SK-MEL-5 (cell line): ENCODE data around the gene PTOV1. TPM values are rescaled to one million over a fixed set of nuclear protein-coding genes. Genes with fewer than 3 reads are reported as not detected.
"Not testable (repeated sequence)": the region's sequence is repeated elsewhere in the genome, so short reads cannot be mapped to it uniquely, and the experiment has no call there.

Experiments
- DNase-seq: peaks from one replicate; pipeline ENCODE4 v3.0.0-alpha.2; 2016; ENCODE audit warnings: low read depth, low spot score
- in situ Hi-C: cut with HindIII; loops from 2 replicates; pipeline ENCODE4 v1.10.0; 2016; ENCODE audit warnings: low sequenced_read_pairs, high pct_unique_total_duplicates, low pct_unique_long_range_greater_than_20kb
- total RNA-seq: library from RNA; depleted of rRNA; stranded (reverse); fragments of >200 nt; shearing (Covaris generic); gene quantifications from 2 replicates; pipeline ENCODE4 v1.2.3, GENCODE V29; 2014

Gene PTOV1
- total RNA-seq, 1 experiment from 2014 or later = 45.9 TPM

- in situ Hi-C loops = no loop called here
- DNase-seq = peak; percentile 98
These were observed 37.7 kb upstream of the PTOV1 start, which contains the start of gene FUZ for GRCh38 chr19:49812997-49813861. Gene FUZ, minus strand, starts transcription at chr19:49813292. Its CDS starts 186 bp downstream, at chr19:49813106.

- in situ Hi-C loops = no loop called here
These were observed 36.9 kb upstream of the PTOV1 start for GRCh38 chr19:49814010-49814409.

DNA sequence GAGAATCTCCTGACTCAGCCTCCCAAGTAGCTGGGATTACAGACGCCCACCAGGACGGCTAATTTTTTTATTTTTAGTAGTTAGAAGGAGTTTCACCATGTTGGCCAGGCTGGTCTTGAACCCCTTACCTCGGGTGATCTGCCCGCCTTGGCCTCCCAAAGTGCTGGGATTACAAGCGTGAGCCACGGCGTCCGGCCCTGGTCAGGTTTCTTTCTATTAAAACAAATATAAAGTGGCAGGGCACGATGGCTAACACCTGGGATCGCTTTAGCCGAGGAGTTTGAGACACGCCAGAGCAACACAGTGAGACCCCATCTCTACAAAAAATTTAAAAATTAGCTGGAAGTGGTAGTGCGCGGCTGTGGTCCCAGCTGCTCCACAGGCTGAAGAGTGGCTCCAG is 34.4 kb upstream of the PTOV1 start:
- in situ Hi-C loops = no loop called here
- DNase-seq = no peak

More at GRCh38 chr19:49814010-49814409, 36.9 kb upstream of the PTOV1 start:
- no peak for DNase-seq

DNA sequence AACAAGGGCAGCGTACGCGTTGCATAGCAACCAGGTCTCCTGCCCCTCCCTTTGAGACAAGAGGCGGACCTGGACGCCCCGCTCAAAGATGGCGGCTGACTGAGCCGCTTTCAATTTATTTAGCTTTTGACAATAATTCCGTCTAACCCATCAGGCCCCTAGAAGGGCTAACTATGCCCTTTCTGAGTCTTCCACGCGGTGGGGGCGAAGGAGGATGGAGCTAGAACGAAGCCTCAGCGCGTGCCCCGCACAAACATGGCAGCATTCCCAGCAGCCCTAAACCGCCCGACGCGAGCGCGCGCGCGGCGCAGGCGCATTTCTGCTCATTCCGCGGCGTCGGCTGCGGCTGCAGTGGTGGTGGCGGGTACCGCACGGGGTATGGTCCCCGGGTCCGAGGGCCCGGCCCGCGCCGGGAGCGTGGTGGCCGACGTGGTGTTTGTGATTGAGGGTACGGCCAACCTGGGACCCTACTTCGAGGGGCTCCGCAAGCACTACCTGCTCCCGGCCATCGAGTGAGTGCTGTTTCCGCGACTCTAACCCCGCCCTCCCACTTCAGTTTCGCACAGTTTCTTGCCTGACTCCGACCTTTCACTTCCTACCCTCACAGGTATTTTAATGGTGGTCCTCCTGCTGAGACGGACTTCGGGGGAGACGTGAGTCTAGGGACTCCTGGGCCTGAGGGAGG is 32.9 kb upstream of the PTOV1 start, which contains the start of gene MED25:
MED25 (plus strand) TSS at position 326 of the 685 bp plus-strand sequence; CDS start at position 379, 53 bp downstream.
- peak; percentile 82 for DNase-seq
- in situ Hi-C loops = no loop called here

- in situ Hi-C loops = no loop called here
- no peak for DNase-seq
These were observed 32.1 kb upstream of the PTOV1 start for GRCh38 chr19:49818649-49819370.

DNA sequence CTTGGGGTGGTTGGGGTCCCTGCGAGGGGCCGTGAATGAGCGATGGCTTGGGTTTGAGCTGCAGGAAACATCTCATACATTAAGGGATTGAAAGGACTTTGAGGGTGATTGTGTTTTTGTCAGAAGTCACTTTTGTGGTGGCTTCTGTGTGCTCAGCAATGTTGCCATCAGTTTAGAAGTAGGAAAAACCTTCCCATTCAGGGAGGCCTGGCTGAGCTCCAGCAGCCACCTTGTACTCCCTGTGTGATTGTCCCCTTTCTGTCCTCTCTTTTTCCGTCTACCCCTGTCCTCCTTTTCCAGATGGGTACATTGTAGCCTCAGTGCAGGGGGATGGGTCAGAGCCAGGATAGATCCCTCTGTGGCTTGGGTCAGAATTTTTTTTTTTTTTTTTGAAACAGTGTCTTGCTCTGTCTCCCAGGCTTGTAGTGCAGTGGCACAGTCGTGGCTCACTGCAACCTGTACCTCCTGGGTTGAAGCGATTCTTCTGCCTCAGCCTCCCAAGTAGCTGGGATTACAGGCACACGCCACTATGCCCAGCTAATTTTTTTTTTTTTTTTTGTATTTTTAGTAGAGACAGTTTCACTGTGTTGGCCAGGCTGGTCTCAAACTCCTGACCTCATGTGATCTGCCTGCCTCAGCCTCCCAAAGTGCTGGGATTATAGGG is 31.4 kb upstream of the PTOV1 start:
- DNase-seq, in situ Hi-C loops: not testable (repeated sequence)

DNA sequence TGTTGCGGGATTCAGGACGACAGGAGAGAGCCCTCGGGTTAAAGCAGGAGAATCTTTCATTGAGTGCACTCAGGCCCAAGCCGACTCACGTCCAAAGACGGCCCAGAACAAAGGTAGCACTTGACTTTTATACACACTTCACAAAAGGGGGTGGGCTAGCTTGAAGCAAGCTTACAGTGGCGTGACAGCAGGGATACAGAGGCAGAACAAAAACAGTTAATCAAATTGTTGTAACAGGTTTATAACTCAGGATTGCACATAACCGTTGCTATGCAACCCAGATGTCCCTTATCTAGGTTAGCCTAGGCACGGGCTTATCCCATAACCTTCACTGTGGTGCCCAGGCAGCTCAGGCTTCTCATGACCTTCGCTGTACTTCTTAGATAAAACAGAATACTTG is 30.8 kb upstream of the PTOV1 start:
- in situ Hi-C loops = no loop called here
- DNase-seq = no peak

GRCh38 chr19:49823472-49823871 is 27.5 kb upstream of the PTOV1 start:
- in situ Hi-C loops = no loop called here
- no peak for DNase-seq

GRCh38 chr19:49824662-49825061 is 26.3 kb upstream of the PTOV1 start:
- in situ Hi-C loops = no loop called here
- DNase-seq = no peak

DNA sequence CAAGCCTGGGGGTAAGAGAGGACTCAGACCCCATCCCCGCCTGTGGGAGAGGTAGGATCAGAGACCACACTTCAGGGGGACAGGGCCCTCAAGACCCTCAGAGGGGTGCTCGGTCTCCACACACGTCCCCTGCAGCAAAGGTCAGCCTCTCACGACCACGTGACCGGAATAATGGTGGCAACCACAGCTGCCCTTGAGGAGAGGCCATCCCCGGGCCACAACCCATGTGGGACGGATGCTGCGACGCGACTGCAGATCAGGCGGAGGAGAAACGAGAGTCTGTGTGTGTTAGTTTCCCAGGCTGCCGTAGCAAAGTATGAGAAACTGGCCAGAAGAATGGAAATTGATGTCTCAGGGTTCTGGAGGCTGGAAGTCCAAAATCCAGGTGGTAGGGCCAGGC is 23.9 kb upstream of the PTOV1 start:
- in situ Hi-C loops = no loop called here
- no peak for DNase-seq

GRCh38 chr19:49829200-49829599 is 21.8 kb upstream of the PTOV1 start:
- DNase-seq = no peak
- in situ Hi-C loops = no loop called here

DNA sequence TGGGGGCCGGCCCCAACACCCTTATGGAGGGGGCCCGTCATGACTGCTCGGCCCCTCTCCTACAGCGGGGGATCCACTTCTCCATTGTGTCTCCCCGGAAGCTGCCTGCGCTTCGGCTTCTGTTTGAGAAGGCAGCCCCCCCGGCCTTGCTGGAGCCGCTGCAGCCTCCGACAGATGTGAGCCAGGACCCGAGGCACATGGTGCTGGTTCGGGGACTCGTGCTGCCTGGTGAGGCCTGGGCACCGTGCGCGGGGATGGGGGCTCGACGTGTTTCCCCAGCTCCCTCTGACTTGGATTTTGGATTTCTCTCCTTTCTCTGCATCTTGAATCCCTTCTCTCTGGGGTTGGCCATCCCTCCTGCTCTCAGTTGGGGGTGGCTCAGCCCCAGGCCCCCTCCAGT is 21.2 kb upstream of the PTOV1 start:
- no peak for DNase-seq
- in situ Hi-C loops = no loop called here

GRCh38 chr19:49830766-49831165 is 20.2 kb upstream of the PTOV1 start:
- in situ Hi-C loops = no loop called here
- DNase-seq = no peak

- DNase-seq = no peak
These were observed 19.4 kb upstream of the PTOV1 start for GRCh38 chr19:49831592-49831991.

DNA sequence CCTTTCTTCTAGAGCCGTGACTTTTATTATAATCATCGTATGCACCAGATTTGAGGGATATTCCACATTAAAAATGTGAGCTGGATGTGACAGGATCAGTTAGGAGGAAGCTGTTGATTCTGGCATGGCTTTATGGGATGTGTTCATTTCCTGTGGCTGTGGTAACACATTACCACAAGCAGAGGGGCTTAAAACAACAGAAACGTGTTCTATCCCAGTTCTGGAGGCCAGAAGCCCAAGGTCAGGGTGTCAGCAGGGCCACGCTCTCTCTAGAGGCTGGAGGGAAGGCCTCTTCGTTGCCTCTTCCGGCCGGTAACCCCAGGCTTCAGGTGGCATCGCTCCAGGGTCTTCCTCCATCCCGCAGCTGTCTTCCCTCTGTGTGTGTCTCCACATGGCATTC is 18.4 kb upstream of the PTOV1 start:
- in situ Hi-C loops = no loop called here
- DNase-seq = no peak

More at GRCh38 chr19:49831592-49831991, 19.4 kb upstream of the PTOV1 start:
- in situ Hi-C loops = no loop called here

- in situ Hi-C loops = no loop called here
- no peak for DNase-seq
These were observed 17.4 kb upstream of the PTOV1 start for GRCh38 chr19:49833599-49833998.

- in situ Hi-C loops = no loop called here
- DNase-seq = no peak
These were observed 15.4 kb upstream of the PTOV1 start for GRCh38 chr19:49835562-49835961.
